ENCODE measurements around the gene SLC6A5. TPM values are rescaled to one million over a fixed set of nuclear protein-coding genes. Genes with fewer than 3 reads are reported as not detected.

The SLC6A5 gene
- total RNA-seq, 1 experiment from 2014 or later: not detected

DNA sequence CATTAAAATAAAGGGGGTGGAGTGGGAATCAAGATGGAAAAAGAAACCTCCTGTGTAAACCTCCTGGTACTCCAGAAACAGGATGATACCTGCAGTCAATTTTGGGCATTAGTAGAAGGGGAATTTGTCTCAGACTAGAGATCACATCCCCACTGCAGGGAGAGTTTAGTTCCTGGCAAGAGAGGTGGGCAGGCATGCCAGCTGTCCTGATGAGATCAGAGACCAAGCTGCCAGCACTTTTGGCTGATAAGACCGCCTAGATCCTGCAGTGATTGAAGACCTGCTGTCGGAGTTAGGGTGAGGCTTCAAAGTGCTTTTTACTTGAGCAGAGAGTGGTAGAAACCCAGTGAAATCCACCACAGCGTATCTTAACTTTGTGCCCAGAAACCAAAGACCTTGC lies 40.3 kb downstream of the SLC6A5 start:
- Histone ChIP-seq H4K8ac (replicated peaks; ENCODE audit: insufficient read length, low read depth, low read length) (no peak overlapping the region), H4K5ac (ENCODE audit: insufficient read length, low read depth, low read length) (no peak overlapping the region), H2BK12ac (ENCODE audit: insufficient read length, low read depth, low read length) (no peak overlapping the region), H2BK5ac (ENCODE audit: insufficient read length, low read length) (no peak overlapping the region), H3K79me1 (ENCODE audit: insufficient read depth, low read depth, low read length, poor library complexity, severe bottlenecking) (no peaks in the 10 kb centered on the region), H3K23ac (ENCODE audit: insufficient read length, low read depth, low read length) (no peak overlapping the region), H3T11ph (ENCODE audit: low read length) (no peak overlapping the region), H4K91ac (ENCODE audit: insufficient read length, low read depth, low read length) (no peak overlapping the region), H3K23me2 (ENCODE audit: insufficient read length, low read depth, low read length, poor library complexity, severe bottlenecking) (no peaks in the 10 kb centered on the region), H3K9ac (ENCODE audit: extremely low read depth, insufficient read length, low read length) (no peak overlapping the region), H3K27ac (ENCODE audit: insufficient read length, low read depth, low read length) (no peak overlapping the region), H3K18ac (ENCODE audit: insufficient read length, low read depth, low read length) (no peak overlapping the region), H3K56ac (ENCODE audit: insufficient read length, low read depth, low read length) (no peak overlapping the region), H3K4me1 (ENCODE audit: insufficient read depth, low read length) (no peaks in the 10 kb centered on the region; the same call in 1 of the 2 replicates), H2AK5ac (ENCODE audit: insufficient read length, low read length) (no peak overlapping the region), H2BK15ac (ENCODE audit: low read depth, low read length) (no peak overlapping the region), H3K27me3 (ENCODE audit: insufficient read depth, low read length) (no peaks in the 10 kb centered on the region; the same call in 1 of the 2 replicates), H4K20me1 (ENCODE audit: control insufficient read depth, insufficient read depth, insufficient read length) (no peaks in the 10 kb centered on the region), H2BK20ac (ENCODE audit: low read depth, low read length, poor library complexity, severe bottlenecking) (no peak overlapping the region), H2BK120ac (ENCODE audit: low read depth, low read length, poor library complexity, severe bottlenecking) (no peak overlapping the region), H3K4ac (ENCODE audit: low read depth, low read length) (no peak overlapping the region), H3K79me2 (ENCODE audit: insufficient read depth, low read length) (no peaks in the 10 kb centered on the region), H3K4me2 (ENCODE audit: insufficient read depth, insufficient read length, low read length) (no peak overlapping the region), H3K14ac (ENCODE audit: insufficient read depth, low read length) (no peak overlapping the region), H3K9me3 (ENCODE audit: control insufficient read depth, low read depth, low read length) (no peaks in the 10 kb centered on the region), H2AFZ (ENCODE audit: low read length) (no peak overlapping the region)
- Mint-ChIP-seq H3K4me3 (no peak overlapping the region), H3K4me1 (peaks cover 6 to 10% of the 10 kb centered on the region in 2 experiments), H3K9me3 (peaks cover 0 to 2% of the 10 kb centered on the region in 2 experiments; a peak in 2 of 5 replicates), H3K36me3 (ENCODE audit: insufficient read depth in 1 of 3, low read depth in 3 of 3) (no peaks in the 10 kb centered on the region; a peak in 2 of 7 replicates), H3K27ac (no peak overlapping the region), H3K27me3 (ENCODE audit: low read depth) (no peaks in the 10 kb centered on the region; the same call in 1 of the 2 replicates)
- TF ChIP-seq, protein P1, sequence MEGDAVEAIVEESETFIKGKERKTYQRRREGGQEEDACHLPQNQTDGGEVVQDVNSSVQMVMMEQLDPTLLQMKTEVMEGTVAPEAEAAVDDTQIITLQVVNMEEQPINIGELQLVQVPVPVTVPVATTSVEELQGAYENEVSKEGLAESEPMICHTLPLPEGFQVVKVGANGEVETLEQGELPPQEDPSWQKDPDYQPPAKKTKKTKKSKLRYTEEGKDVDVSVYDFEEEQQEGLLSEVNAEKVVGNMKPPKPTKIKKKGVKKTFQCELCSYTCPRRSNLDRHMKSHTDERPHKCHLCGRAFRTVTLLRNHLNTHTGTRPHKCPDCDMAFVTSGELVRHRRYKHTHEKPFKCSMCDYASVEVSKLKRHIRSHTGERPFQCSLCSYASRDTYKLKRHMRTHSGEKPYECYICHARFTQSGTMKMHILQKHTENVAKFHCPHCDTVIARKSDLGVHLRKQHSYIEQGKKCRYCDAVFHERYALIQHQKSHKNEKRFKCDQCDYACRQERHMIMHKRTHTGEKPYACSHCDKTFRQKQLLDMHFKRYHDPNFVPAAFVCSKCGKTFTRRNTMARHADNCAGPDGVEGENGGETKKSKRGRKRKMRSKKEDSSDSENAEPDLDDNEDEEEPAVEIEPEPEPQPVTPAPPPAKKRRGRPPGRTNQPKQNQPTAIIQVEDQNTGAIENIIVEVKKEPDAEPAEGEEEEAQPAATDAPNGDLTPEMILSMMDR (conservative IDR thresholded peaks at IDR 0.05): no peak
- no peak for DNase-seq
- WGBS (ENCODE audit: extremely low coverage, insufficient read length, low lambda C conversion rate): no CpG with 5 or more reads among the region's 3 CpGs

Measured in H9 (cell line).